HG03135 (cell line): ENCODE measurements around the gene CHST15.
"Not testable (repeated sequence)": the region's sequence is repeated elsewhere in the genome, so short reads cannot be mapped to it uniquely, and the experiment has no call there.

ENCODE experiments used
- ATAC-seq: cut with Tn5 transposase; IDR thresholded peaks from one replicate; pipeline ENCODE4 v1.9.1; 2021; ENCODE audit warnings: mild to moderate bottlenecking, moderate library complexity; ENCODE audit not compliant: unreplicated experiment

The CHST15 gene

DNA sequence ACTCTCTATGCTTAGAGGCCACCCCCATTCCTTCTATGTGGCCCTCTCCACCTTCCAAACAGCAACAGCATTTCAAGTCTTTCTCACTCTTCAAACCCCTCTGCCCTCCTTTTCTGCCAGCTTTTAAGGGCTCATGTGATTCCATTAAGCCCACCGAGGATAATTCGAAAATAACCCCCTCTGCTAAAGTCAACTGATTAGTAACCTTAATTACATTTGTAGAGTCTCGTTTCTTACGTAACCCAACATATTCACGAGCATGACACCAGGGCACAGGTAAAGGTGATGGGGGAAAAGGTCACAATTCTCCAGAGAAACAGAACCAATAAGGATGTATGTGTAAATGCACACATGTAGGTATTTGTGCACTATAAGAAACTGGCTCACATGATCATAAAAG is 6.7 kb upstream of the CHST15 start:
- no peak for ATAC-seq

DNA sequence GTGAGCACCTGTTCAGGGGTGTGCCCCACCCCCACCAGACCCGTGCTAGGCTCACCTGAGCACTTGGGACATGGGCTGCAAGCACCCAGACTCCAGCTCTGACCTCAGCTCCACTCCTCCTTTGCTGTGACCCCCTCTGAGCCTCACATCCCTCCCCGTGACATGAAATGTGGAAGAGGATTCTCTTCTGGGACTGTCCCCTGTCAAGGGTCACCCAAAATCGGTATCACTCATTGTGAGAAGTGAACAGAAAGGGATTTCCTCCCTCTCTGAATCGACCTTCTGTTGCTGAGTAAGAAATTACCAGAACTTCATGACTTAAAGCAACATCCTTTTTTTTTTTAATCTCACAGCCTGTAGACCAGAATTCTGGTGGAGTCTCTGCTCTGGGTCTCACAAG is 6.2 kb upstream of the CHST15 start:
- ATAC-seq = no peak

DNA sequence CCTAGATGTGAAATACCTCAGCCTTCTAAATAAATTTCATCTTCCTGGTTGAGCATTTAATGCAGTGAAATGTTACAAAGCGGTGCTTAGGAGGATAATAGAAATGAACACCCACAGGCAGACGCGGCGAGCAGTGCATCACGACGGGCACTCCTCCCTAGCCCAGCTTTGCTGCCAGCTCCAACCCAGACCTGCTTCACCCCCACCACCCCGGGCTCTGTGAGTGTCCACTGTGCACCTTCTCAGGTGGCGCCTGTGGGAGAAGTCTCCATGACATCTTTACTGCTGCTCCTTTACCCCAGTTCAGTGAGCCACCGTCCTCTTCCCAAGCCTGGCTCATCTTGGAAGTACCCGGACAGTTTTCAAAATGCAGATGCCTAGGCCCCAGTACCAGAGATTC is 5.2 kb upstream of the CHST15 start:
- no peak for ATAC-seq

- no peak for ATAC-seq
Measured at GRCh38 chr10:124097883-124098282, 4.5 kb upstream of the CHST15 start.

- ATAC-seq = no peak
Measured at GRCh38 chr10:124096494-124096893, 3.1 kb upstream of the CHST15 start.

DNA sequence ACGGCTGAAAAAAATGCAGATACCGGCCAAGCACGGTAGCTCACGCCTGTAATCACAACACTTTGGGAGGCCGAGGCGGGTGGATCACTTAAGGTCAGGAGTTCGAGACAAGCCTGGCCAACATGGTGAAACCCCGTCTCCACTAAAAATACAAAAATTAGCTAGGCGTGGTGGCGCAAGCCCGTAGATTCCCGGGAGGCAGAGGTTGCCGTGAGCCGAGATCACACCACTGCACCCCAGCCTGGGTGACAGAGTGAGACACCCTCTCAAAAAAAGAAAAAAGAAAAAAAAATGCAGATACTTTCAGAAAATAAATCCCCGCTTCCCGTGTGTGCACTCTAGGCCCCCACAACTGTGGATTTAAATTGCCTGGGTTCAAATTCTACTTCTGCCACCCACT is 2.4 kb upstream of the CHST15 start:
- not testable (repeated sequence) for ATAC-seq

- ATAC-seq = no peak
Measured at GRCh38 chr10:124095096-124095495, 1.7 kb upstream of the CHST15 start.

DNA sequence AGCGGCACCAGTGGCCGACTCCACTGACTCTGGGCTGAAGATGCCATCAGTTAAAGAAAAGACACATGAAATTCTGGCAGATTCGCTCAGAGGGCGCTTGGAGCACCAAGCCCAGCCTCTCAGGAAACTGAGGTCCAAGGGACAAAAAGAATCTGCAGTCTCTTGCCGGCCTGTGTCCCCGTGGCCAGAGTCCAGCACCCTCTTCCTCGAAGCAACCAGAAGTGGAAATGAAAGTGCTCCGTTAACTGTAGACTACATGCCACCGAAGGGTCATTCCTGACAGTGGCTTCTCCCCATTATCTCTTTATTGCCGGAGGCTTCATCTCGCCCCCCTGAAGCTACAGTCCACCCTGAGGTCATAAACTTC is 1.0 kb upstream of the CHST15 start:
- ATAC-seq = no peak

GRCh38 chr10:124093774-124094418 is 498 bp upstream of the CHST15 start:
- not testable (repeated sequence) for ATAC-seq

DNA sequence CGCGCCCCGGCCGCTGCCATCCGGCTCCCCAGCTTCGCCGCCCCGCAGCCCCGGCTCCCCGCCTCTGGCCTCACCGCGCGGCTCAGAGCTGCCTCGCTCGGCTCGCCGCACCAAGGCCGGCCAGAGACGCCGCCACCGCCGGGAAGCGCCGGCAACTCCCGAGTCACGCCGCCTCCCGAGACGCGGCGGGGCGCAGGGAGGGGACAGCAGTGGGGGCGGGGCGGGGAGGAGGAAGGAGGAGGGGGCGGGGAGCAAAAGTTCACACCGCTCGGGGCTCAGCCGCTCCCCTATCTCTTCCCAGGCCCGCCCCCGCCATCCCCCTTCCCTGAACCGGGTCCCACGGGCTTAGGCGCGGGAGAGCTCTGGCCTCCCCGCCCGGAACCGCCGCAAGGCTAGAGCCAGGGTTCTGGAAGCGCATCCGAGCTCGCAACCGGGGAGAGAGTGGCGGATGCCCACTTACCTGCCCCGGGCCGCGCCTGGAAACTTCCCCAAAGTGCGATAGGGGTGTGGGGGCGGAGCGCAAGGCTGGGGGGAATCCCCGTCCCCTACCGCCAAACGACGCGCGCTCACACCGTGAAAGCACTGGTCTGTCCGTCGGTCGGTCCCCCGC is 1.0 kb downstream of the CHST15 start:
- no peak for ATAC-seq

DNA sequence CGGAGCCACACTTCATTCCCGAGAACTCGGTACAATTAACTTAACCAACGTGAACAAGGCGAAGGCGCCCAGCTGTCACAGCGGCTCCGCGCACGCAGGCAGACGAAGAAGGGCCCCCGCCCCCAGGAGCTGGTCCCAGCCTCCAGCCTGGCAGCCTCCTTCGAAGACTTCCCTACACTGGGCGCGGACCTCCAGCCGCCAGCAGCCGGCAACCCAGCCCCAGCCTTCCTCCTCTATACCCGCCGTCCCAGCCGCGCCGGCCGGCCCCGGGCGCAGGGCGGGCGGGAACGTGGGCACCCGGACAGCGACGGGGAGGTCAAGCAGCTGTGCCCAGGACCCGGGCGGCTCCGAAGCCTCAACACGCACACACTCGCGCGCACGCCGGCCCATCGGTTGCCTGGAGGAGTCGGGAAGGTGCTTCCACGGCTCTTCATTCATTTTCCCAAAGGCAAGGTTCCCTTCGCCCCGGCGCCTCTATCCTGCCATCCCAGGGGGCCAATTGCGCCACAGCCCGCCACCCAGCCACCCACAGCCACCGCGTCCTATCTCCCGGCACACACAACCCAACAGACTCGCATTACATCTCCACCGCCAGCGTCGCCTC is 1.6 kb downstream of the CHST15 start:
- ATAC-seq = no peak

DNA sequence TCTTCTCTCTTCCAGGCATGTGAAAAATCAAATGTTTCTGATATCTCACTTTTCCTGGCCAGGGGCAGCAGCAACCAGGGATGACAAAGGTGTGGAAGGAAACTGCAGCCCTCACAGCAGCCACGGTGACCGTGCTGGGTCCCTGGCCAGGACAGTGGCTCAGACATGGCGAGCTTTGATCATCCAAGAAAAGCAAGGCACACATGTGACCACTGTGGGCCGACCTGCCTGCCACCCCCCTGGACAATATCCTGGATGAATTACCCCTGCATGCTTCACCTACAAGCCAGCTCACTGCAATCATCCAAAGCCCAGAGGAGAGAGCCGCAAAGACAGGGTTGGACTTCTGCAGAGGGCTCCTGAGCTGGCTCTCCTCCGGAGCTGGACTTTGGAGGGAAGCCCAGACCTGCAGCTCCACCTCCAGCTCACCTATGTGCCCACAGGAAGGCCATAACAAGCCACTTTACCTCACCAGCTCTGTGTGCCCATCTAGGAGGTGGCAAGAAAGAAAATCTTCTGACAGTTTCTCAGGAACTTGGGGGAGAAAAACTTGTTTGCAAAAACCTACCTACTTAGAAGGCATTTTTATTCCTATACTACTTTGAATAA is 2.7 kb downstream of the CHST15 start:
- no peak for ATAC-seq

DNA sequence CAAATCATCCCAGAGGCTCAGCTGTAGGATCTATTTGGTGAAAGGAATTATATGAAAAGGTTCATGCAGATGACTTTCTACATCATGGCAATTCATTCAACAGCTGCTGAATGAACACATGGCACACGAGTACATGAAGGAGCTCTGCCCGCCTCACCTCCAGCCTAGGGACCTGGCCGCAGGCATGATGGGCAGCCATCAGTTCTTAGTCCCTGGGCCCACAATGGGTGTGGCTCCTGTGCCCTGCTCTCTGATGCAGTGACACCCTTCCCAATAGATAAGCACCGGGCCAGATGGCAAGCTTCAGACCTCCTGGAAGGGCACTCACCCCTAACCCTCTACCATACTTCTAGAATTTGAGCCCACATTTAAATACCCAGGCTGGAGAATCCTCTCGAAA is 3.5 kb downstream of the CHST15 start:
- ATAC-seq = no peak

DNA sequence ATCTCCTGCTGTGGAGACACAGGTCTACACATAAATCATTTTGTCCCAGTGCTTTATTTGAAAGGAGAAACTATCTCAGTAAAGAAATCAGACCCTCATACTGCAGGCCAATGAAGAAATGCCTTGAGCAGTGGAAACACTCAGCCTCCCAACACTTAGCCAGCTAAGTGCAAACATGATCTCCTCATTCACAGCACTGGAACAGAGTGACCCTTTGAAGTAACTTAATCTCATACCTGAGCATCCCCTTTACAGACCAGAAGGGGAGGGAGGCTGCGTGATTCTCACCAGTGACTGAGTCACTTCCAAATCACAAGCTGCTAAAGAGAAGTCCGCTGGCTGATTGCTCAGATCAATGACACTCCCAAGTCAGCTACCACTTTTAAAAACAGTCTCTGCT is 4.5 kb downstream of the CHST15 start:
- ATAC-seq = no peak

- no peak for ATAC-seq
Measured at GRCh38 chr10:124087672-124088634, 5.4 kb downstream of the CHST15 start.

GRCh38 chr10:124086787-124087671 is 6.4 kb downstream of the CHST15 start:
- ATAC-seq = no peak

- no peak for ATAC-seq
Measured at GRCh38 chr10:124086097-124086710, 7.2 kb downstream of the CHST15 start.

DNA sequence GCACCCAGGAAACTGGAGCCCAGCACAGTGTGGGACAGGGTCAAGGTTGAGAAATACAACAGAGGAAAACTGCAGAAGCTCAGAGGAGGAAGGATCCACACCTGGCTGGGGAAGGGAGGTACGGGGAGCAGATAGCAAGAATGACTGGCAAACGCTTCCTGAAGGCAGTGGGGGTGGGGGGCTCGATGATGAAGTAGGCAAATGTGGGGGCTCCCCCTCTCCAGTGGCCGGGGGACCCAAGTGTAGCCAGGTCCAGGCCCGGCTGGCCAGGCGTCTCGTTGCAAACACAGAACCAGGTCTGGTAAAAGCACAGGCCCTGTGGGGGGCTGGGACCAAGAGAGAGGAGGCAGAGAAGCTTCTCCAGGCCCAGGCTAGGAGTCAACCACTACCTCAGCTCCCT is 7.7 kb downstream of the CHST15 start:
- no peak for ATAC-seq

- ATAC-seq = no peak
Measured at GRCh38 chr10:124084708-124085107, 8.7 kb downstream of the CHST15 start.
